Hematopoietic multipotent progenitor cell treated with erythropoietin and hydrocortisone succinate and interleukin-3 and kit ligand, for 15 days (in vitro differentiated cells): ENCODE data around the gene ZNF205.
"Not testable (repeated sequence)": the region's sequence is repeated elsewhere in the genome, so short reads cannot be mapped to it uniquely, and the experiment has no call there.

Source experiments
- DNase-seq: peaks from one replicate; pipeline ENCODE4 v3.0.0-alpha.2; 2015; ENCODE audit warnings: low spot score

ZNF205 gene

GRCh38 chr16:3148256-3149192 lies 36.1 kb downstream of the ZNF205 start:
- DNase-seq, result no peak

- no peak for DNase-seq
These were observed 36.8 kb downstream of the ZNF205 start for GRCh38 chr16:3149193-3149530.

GRCh38 chr16:3149630-3150345 lies 37.4 kb downstream of the ZNF205 start:
- peak; percentile 75 for DNase-seq

GRCh38 chr16:3150346-3151218 lies 38.2 kb downstream of the ZNF205 start:
- DNase-seq, result peak; percentile 89

GRCh38 chr16:3152027-3152276 lies 39.6 kb downstream of the ZNF205 start:
- DNase-seq, result no peak

- peak; percentile 69 for DNase-seq
These were observed 40.0 kb downstream of the ZNF205 start for GRCh38 chr16:3152277-3152990.

GRCh38 chr16:3152991-3153368 lies 40.6 kb downstream of the ZNF205 start:
- DNase-seq, result no peak

GRCh38 chr16:3155181-3155580 lies 42.8 kb downstream of the ZNF205 start:
- DNase-seq, result no peak

- no peak for DNase-seq
These were observed 43.6 kb downstream of the ZNF205 start for GRCh38 chr16:3155972-3156371.

GRCh38 chr16:3157229-3158025 lies 45.0 kb downstream of the ZNF205 start:
- DNase-seq, result peak; percentile 32

GRCh38 chr16:3158026-3158509 lies 45.7 kb downstream of the ZNF205 start:
- no peak for DNase-seq

GRCh38 chr16:3158510-3159314 lies 46.3 kb downstream of the ZNF205 start:
- peak; percentile 70 for DNase-seq

GRCh38 chr16:3161235-3162018 lies 49.0 kb downstream of the ZNF205 start:
- no peak for DNase-seq

GRCh38 chr16:3164121-3164991 lies 52.0 kb downstream of the ZNF205 start:
- no peak for DNase-seq

GRCh38 chr16:3165111-3165822 lies 52.9 kb downstream of the ZNF205 start:
- DNase-seq, result no peak

GRCh38 chr16:3166505-3166886 lies 54.1 kb downstream of the ZNF205 start:
- no peak for DNase-seq

GRCh38 chr16:3168729-3169128 lies 56.3 kb downstream of the ZNF205 start:
- DNase-seq, result not testable (repeated sequence)
